Effector CD4-positive, alpha-beta T cell (primary cell): ENCODE measurements around the gene RPS14.
"Not testable (repeated sequence)": the region's sequence is repeated elsewhere in the genome, so short reads cannot be mapped to it uniquely, and the experiment has no call there.

Experiments used
- DNase-seq: peaks from one replicate; pipeline ENCODE4 v3.0.0-alpha.2; 2020

RPS14 gene

DNA sequence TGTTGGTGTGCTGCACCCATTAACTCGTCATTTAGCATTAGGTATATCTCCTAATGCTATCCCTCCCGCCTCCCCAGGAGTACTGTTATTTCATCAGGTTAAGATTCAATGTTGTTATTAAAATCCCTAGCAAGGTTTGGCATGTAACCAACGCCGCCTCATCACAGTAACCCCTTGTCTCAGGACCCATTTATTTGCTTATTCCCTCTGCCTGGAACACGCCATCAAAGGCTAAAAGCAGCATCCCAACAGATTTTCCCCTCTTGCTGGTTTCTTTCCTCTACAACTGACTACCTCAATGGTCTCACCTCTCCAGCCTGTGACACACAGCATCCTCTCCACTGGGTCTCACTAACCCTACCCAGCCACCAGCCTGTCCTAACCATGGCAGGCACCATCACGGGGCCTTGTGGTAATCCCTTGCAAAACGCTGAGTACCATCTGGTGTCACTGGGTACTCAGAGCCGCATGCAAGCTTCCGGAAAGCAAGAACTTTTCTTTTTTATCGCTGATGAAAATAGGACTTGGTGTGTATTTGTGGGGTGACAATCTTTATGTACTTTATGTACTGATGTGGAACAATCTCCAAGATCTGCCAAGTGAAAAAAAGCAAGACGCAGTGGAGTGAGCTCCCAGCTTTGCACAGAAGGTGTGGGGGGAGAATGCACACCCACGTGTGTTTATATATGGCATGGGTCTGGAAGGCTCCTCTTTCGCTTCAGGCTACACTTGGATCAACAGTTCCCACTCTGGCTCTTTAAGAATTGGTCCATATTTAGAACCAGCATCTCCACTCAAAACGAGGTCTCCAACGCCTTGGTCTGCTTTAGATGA is 6.1 kb downstream of the RPS14 start:
- DNase-seq, result no peak

DNA sequence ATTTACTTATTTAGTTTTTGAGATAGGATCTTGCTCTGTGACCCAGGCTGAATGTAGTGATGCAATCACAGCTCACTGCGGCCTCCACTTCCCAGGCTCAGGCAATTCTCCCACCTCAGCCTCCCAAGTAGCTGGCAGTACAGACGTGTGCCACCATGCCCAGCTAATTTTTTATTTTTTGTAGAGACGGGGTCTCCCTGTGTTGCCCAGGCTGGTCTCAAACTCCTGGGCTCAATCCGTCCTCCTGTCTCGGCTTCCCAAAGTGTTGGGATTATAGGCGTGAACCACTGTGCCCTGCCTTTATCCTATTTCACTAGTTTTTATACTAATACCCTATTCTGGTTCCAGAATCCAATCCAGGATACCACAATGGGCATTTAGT is 6.8 kb downstream of the RPS14 start:
- no peak for DNase-seq

GRCh38 chr5:150441813-150442698 is 7.5 kb downstream of the RPS14 start:
- no peak for DNase-seq

GRCh38 chr5:150440948-150441812 is 8.4 kb downstream of the RPS14 start:
- no peak for DNase-seq

DNA sequence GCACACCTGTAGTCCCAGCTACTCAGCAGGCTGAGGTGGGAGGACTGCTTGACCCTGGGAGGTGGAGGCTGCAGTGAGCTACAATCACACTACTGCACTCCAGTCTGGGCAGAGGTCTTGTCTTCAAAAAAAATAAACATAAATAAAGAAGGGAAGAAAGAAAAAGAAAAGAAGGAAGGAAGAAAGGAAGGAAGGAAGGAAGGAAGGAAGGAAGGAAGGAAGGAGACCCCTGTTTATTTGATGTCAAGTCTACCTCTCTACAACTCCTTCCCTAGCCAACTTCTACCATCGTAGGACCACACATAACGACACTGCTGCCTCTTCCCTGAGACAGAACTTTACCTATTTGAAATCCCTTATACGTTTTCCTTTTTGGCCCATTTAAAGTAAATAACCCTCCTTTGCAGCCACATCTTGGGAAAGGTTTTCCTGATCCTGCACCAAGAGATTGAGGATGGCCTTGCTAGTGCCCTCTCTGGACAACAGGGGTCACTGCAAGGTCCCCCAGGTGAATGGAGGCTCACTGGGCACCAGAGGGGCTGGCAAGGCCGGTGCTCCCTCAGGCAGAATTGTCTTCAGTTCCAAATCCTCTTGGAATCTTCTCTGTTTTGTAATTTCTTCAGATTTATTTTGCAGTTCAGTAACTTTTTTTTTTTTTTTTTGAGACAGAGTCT is 10.5 kb downstream of the RPS14 start:
- DNase-seq, result no peak

- DNase-seq, result peak; percentile 92
Measured at GRCh38 chr5:150436141-150436680, 13.3 kb downstream of the RPS14 start.

GRCh38 chr5:150434464-150434863 is 15.1 kb downstream of the RPS14 start:
- DNase-seq, result no peak

DNA sequence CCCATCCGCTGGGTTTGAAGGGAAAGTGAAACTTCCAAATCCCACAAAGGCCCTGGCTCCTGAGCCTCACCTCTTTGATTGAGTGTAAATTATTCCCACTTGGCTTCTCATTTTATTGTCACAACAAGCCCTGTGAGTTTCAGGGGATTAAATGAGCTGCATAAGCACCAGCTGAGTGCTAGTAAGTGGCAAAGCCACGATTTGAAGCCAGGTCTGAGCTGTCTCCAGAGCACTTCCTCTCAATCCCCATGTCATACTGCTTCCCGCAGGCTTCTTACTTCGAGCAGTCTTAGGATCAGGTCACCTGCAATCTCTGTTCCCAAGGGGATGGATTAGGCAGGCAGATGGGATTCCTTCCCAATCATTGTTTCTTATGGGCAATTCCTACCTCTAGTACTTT is 18.0 kb downstream of the RPS14 start:
- DNase-seq, result no peak

DNA sequence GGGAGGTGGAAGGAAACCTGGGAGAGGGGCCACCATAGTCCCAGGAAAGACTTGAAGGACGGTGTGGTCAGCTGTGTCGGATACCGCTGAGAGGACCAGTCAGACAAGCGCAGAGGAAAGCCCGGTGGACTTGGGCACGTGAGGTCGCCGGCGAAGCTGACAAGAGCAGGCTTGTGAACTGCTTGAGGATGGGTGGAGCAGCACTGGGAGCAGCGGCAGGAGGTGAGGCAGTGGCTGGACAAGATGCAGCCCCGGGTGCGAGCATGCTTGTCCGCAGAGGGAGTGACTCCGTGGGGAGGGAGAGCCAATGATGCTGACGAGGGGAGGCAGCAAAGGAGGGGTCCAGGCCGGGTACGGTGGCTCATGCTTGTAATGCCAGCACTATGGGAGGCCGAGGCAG is 18.5 kb downstream of the RPS14 start:
- no peak for DNase-seq

DNA sequence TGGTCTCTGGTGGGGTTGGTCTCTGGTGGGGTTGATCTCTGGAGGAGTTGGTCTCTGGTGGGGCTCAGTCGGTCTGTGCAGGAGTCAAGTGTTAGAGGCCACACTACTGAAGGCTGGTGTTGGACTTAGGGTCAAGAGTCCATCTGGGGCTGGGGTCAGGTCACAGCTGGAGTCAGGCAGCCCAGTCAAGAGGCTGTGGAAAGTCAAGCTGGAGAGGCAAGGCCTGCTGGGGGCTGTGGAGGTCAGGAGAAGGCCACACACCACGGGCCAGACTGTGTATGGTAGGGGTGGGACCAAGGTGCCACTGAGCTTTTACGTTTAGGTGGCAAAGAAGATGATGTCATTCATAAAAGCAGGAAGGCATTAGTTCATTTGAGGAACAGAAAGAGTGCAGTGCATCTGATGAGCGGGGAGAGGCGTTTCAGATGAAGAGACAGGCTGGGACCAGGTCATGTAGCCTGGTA is 20.1 kb downstream of the RPS14 start:
- DNase-seq, result no peak

DNA sequence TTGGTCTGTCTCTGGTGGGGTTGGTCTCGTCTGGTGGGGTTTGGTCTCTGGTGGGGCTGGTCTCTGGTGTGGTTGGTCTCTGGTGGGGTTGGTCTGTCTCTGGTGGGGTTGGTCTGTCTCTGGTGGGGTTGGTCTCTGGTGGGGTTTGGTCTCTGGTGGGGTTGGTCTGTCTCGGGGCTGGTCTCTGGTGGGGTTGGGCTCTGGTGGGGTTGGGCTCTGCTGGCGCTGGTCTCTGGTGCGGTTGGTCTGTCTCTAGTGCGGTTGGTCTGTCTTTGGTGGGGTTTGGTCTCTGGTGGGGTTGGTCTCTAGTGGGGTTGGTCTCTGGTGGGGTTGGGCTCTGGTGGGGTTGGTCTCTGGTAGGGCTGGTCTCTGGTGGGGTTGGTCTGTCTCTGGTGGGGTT is 20.6 kb downstream of the RPS14 start:
- no peak for DNase-seq

GRCh38 chr5:150428106-150428876 is 21.2 kb downstream of the RPS14 start:
- DNase-seq, result no peak

DNA sequence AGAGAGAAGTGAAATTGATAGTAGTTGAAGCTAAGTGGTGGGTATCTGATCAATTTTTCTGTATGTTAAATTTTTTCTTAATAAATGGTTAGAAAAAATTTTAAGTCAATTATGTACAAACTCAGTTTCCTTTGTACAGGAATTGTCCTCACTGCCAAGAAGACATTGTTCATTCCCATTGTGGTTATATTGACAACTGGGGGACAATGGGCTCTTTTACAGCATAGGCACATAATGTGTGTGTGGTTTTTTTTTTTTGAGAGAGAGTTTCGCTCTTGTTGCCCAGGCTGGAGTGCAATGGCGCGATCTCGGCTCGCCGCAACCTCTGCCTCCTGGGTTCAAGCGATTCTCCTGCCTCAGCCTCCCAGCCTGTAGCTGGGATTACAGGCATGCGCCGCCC is 23.4 kb downstream of the RPS14 start:
- not testable (repeated sequence) for DNase-seq

DNA sequence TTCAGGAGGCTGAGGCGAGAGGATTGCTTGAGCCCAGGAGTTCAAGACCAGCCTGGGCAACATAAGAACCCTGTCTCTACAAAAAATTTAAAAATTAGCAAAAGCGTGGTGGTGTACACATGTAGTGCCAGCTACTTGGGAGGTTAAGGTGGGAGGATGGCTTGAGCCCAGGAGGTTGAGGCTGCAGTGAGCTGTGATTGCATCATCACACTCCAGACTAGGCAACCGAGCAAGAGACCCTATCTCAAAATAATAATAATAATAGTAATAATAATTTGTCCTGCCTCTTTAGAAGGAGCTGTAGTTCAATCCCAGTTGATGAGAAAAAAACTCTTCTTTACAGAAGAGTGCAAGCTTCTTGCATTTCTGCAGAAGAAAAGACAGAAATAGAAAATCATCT is 26.8 kb downstream of the RPS14 start:
- no peak for DNase-seq

GRCh38 chr5:150422075-150422474 is 27.5 kb downstream of the RPS14 start:
- DNase-seq, result no peak

- no peak for DNase-seq
Measured at GRCh38 chr5:150419630-150420270, 29.8 kb downstream of the RPS14 start.

DNA sequence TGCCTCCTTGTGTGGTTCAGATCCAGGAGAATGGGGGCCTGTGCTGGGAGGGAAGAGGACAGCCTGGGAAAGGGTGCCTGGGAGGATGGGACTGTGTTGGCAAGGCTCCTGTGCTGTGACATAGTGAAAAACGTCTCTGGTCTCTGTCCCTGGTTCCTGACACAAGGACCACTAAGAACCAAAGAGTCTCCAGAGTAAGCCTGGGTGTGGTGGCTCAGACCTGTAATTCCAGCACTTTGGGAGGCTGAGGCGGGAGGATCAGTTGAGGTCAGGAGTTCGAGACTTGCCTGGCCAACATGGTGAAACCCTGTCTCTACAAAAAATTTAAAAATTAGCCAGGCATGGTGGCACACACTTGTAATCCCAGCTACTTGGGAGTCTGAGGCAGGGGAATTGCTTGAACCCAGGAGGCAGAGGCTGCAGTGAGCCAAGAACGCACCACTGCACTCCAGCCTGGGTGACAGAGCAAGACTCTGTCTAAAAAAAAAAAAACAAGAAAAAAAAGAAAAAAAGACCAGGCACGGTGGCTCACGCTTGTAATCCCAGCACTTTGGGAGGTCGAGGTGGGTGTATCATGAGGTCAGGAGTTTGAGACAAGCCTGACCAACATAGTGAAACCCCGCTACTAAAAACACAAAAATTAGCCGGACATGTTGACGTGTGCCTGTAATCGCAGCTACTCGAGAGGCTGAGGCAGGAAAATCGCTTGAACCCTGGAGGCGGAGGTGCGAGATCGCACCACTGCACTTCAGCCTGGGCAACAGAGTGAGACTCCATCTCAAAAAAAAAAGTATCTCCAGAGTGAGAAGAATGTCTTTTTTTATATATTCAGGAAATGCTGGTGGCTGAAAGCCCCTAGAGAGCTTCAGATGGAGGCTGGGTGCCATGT is 35.4 kb downstream of the RPS14 start:
- not testable (repeated sequence) for DNase-seq

DNA sequence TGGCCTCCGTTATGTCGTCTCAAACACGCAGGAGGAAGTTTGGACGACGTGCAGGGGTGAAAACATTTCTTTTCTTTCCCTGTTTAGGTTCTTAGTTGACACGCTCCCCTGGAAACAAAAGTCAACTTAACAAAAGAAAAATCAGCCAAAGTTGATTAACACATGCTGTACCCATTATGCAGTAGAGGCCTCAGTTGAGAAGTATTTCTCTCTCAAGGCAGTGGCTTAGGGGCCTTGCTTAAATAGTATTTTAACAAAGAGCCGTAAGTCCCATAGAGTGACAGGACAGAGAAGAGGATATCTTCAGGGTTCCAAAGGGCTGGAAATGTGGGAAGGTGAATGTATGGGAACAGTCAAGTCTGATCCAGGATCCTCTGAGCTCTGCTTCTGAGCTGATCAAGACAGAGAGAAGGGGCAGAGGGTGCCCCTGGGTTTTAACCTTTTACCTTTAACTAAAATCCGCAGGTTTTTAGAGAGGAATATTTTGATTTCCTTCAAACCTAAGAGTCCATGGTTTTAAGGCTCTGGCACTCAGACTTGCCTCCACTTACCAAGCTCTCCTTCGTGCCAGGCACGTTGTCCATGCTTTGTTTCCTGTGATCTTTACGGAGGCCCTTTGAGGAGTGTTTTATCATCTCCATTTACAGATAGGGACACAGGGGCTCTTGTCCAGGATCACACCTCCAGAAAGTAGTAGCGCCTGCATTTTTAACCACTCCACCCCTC is 36.2 kb downstream of the RPS14 start:
- DNase-seq, result no peak
